ES-I3 (cell line): Measurements from ENCODE around the gene FOXN1.
A peak's percentile ranks its signal among the peaks of the same experiment; 100 is the strongest.
"Not testable (repeated sequence)": the region's sequence is repeated elsewhere in the genome, so short reads cannot be mapped to it uniquely, and the experiment has no call there.

Experiments used
- H3K36me3 ChIP-seq: 2 replicates; pipeline ENCODE4 v1.6.1; 2013; ENCODE audit warnings: mild to moderate bottlenecking, low read length, control low read depth, moderate library complexity; ENCODE audit not compliant: insufficient read depth
- H3K4me1 ChIP-seq: 2 replicates; pipeline ENCODE4 v1.6.1; 2013; ENCODE audit warnings: mild to moderate bottlenecking, control low read depth, low read length; ENCODE audit not compliant: insufficient read depth
- H3K9ac ChIP-seq: 2 replicates; pipeline ENCODE4 v1.6.1; 2013; ENCODE audit warnings: low read depth, mild to moderate bottlenecking, low read length, moderate library complexity
- H3K9me3 ChIP-seq: 2 replicates; pipeline ENCODE4 v1.6.1; 2013; ENCODE audit warnings: mild to moderate bottlenecking, low read length, moderate library complexity; ENCODE audit not compliant: control insufficient read depth, insufficient read depth

The FOXN1 gene

GRCh38 chr17:28571361-28572122 lies 65.4 kb downstream of the FOXN1 start, which contains the start of gene PIGS:
PIGS (minus strand) TSS chr17:28571524; CDS start chr17:28571496, 28 bp downstream.
- Histone ChIP-seq H3K9me3 (no peaks in the 10 kb centered on the region), H3K36me3 (no peaks in the 10 kb centered on the region), H3K4me1 (no peaks in the 10 kb centered on the region), H3K9ac (peak within 1 kb of the TSS; percentile 88)

DNA sequence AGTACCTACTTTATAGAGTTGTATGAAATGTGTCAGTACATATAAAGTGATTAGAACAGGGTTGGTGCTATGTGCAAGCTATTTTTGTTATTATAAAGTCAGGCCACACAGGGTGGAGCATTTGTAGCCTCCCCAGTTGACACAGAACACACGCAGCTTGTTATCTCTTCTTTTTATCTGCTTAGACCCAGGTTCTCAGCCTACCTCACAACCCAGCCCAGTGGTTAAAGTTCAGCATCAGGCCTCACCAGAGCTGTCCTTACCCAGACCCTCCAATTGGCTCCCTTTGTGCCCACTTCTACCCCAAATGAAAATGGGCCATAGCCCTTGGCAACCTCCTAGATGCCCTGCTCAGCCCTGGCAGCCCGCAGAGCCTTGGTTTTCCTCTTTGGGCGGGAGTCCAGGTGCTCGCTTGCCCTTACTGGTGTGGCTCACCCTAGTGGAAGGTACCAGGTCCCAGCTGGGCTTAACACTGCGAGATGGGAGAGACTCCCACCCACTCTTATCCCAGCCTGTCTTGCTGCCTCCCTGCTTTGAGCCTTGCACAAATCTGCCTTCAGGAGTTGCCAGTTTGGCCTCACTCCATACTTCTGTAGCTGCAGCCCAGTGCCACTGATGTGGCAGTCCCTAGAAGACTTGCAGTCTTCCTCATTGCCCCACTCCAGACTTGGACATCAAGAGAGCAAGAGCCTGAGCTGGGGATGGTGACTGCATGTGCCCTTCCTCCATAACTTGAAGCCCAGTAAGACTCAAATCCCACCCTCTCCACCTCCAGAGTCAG lies 66.3 kb downstream of the FOXN1 start:
- Histone ChIP-seq H3K36me3 (no peaks in the 10 kb centered on the region), H3K9ac (0 out of 2 replicates have a peak overlapping the region, but pooled peaks have one; percentile 88), H3K9me3 (no peaks in the 10 kb centered on the region), H3K4me1 (peaks cover 6% of the 10 kb centered on the region; the same call in 1 of the 2 replicates)

- Histone ChIP-seq H3K36me3 (no peaks in the 10 kb centered on the region), H3K9me3 (no peaks in the 10 kb centered on the region), H3K9ac (no peak overlapping the region), H3K4me1 (peaks cover 7% of the 10 kb centered on the region; the same call in 1 of the 2 replicates)
Measured at GRCh38 chr17:28573040-28573380, 66.9 kb downstream of the FOXN1 start.

DNA sequence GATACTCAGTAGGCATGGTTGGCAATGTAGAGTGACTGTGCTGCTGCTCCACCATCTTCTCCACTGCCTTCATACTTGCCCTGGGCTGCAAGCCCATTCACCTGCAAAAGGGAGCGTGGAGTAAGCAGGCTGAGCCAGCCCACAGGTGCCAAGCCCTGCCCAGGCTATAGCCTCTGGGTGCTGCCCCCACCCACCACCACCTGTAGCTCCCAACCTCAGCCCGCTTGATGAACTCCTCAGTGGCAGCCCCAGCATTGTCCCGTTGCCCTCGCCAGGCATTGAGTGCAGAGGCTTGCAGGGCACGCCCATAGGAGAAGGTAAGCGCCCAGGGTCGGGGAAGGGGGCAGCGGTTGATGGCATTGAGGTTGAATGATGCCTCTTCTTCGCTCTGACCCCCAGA lies 67.4 kb downstream of the FOXN1 start:
- H3K9ac ChIP-seq = no peak overlapping the region
- H3K9me3 ChIP-seq = no peaks in the 10 kb centered on the region
- H3K4me1 ChIP-seq = peaks cover 7% of the 10 kb centered on the region; the same call in 1 of the 2 replicates
- no peaks in the 10 kb centered on the region for H3K36me3 ChIP-seq

DNA sequence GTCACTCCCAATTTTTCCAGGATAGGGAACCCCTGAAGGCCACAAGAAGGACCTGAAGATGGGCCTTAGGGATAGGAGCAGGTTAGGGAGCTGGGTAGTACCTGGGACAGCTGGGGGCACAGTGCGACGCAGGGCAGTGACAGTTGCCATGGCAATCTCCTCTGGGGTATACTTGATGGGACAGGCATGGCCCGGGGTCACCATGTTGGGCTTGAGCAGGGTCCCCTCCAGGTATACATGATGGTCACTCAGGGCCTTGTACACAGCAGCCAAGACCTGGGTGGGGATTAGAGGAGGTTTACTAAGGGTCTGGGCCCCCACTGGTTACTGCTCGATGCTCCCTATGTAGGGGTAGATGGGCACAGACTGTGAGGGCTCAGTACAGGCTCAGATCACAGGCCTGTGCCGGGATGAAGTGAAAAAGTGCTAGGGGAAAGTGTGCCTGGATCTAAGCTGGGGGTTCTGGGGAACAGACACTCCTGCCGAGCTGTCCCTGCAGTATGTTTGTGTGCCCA lies 67.9 kb downstream of the FOXN1 start:
- Histone ChIP-seq H3K9ac (no peak overlapping the region), H3K4me1 (peaks cover 7% of the 10 kb centered on the region; the same call in 1 of the 2 replicates), H3K9me3 (no peaks in the 10 kb centered on the region), H3K36me3 (peaks cover 5% of the 10 kb centered on the region; the same call in 1 of the 2 replicates)

DNA sequence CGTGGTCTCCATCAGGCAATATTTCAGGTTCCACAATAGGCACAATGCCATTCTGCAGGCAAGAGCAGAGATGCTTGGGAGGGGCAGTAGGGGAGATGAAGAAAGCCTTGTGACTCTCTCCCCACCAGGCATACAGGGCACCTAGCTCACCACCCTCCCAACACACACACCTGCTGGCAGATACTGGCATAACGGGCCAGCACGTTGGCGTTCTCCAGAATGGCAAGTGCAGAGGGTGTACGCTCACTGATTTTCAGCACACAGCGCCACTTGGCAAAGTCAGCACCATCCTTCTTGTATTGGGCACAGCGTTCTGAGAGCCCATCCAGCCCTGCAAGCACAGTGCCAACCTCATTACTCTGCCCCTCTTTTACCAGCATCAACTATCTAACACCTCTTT lies 68.4 kb downstream of the FOXN1 start:
- Histone ChIP-seq H3K4me1 (peaks cover 7% of the 10 kb centered on the region; the same call in 1 of the 2 replicates), H3K36me3 (peaks cover 8% of the 10 kb centered on the region; the same call in 1 of the 2 replicates), H3K9ac (no peak overlapping the region), H3K9me3 (no peaks in the 10 kb centered on the region)

DNA sequence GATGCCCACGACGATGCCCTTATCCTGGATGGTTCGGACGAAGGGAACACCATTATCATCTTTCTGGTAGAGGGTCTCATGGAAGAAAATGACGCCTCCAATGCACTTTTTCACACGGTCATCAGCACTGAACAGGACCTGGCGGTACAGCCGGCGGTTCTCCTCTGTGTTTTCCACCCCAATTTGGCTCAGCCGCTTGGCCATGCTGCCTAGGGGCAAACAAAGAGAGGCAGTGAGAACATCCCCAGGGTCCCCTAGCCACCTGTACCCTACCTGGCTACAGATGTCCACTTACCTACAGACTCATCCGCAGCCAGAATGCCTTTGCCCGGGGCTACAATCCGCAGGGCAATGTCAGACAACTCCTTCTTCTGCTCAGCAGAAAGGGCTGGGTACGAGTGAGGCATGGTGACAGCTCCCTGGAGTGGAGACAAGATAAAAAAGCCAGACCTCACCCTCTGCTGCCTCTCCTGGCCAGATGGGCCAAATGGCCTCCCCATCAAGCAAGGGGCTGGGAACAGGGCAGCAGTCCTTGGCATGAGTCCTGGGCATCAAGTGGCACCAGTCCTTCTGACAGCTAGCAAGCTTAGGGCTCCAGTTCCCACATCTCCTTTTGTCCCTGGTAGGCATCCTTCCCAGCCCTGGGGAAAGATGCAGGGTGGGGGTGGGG lies 69.1 kb downstream of the FOXN1 start:
- Histone ChIP-seq H3K9me3 (no peaks in the 10 kb centered on the region), H3K36me3 (peaks cover 8% of the 10 kb centered on the region; the same call in 1 of the 2 replicates), H3K4me1 (peaks cover 7% of the 10 kb centered on the region; the same call in 1 of the 2 replicates), H3K9ac (no peak overlapping the region)

DNA sequence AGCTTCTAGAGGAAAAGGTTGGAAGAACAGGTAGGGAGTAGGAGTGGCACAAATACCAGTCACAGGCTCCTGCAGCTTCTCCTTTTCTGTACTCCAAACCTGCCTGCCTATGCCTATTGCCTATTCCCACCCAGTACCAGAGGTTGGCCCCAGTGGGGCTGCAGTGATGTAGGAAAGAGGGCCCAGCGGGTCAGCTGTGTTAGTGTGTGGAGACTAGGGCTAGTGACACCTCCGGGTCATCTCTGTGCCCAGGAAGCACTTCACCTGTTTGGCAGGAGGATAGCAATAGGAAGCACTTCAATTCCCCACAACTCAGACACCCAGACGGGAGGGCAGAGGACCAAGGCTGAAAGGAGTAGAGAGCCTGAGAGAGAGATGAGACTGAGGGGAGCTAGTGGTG lies 69.9 kb downstream of the FOXN1 start:
- not testable (repeated sequence) for H3K9ac ChIP-seq, H3K4me1 ChIP-seq, H3K9me3 ChIP-seq, H3K36me3 ChIP-seq

DNA sequence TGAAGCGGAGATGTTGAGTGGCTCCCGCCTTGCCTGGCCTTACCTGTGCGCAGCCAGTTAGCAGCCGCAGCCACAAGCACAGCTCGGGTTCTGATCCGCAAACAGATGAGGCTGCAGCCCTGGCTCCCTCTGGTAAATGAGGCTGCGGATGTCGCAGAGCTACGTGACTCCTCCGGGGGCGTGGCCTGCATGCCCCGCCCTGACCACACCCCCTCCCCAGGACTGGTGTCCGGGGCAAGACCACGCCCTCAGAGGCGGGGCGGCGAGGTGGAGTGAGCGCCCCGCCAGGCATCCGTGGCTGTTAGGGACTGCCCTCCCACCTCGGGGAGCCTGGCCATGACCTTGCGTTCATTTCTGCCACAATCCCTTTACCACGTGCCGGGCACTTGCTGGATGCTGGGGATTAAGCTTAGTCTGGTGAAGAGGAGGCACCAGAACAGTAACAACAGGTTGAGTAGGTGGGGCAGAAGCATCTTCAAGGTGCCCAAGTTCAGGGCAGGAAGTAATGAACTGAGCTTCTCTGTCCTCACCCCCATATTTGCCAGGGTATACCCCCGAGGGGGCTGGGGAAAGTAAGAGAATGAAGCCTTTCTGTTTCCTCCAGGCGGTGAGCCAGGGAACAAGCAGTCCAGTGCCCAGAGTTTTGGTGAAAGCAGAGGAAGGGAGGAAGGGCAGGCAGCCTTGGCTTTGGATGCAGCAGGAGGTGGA lies 70.8 kb downstream of the FOXN1 start, which contains the start of gene ALDOC:
Gene ALDOC, minus strand, starts transcription at position 138 of the 708 bp plus-strand sequence. CDS start 1,363 bp downstream, outside the sequence.
- Histone ChIP-seq H3K4me1 (peaks cover 7% of the 10 kb centered on the region; the same call in 1 of the 2 replicates), H3K36me3 (peaks cover 8% of the 10 kb centered on the region; the same call in 1 of the 2 replicates), H3K9ac (peak within 1 kb of the TSS; percentile 39; the same call in 1 of the 2 replicates), H3K9me3 (no peaks in the 10 kb centered on the region)

DNA sequence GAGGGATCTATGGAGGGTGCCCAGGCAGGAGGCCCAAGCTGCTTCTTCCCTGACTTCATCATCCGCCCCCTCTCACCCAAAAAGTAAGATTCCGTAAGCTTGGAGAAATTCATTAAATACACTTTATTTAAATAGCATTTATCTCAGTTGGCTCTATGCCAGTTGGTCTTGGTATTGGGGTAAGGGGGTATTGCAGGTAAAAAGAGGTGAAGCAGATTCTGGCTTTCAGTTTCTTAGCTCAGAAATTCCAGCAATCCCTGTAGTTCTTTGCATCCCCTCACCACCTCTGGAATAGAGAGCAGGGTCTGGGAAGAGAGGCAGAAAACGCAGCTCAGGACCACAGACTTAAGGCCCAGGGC lies 71.3 kb downstream of the FOXN1 start:
- Histone ChIP-seq H3K4me1 (peaks cover 7% of the 10 kb centered on the region; the same call in 1 of the 2 replicates), H3K9me3 (no peaks in the 10 kb centered on the region), H3K9ac (no peak overlapping the region), H3K36me3 (peaks cover 12% of the 10 kb centered on the region; the same call in 1 of the 2 replicates)

GRCh38 chr17:28578246-28579195 lies 72.4 kb downstream of the FOXN1 start:
- H3K36me3 ChIP-seq = peaks cover 18% of the 10 kb centered on the region
- H3K9ac ChIP-seq = no peak overlapping the region
- H3K9me3 ChIP-seq = no peaks in the 10 kb centered on the region
- peaks cover 7% of the 10 kb centered on the region; the same call in 1 of the 2 replicates for H3K4me1 ChIP-seq

GRCh38 chr17:28579526-28579925 lies 73.4 kb downstream of the FOXN1 start:
- H3K4me1 ChIP-seq = peaks cover 7% of the 10 kb centered on the region; the same call in 1 of the 2 replicates
- H3K36me3 ChIP-seq = peaks cover 22% of the 10 kb centered on the region
- no peak overlapping the region for H3K9ac ChIP-seq
- no peaks in the 10 kb centered on the region for H3K9me3 ChIP-seq

DNA sequence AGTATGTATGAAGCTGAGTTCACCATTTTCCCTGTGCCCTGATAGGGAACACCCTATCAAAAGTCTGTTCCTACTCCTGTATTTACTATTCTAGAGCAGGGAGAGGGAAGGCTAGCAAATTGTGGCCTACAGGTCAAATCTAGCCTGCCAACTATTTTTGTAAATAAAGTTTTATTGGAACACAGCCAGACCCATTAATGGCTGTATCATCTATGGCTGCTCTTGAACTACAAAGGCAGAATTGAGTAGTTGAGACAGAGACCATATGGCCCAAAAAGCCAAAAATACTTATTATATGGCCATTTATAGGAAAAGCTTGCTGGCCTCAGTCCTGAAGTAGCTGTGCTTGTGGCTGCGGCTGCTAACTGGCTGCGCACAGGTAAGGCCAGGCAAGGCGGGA lies 74.8 kb downstream of the FOXN1 start:
- peaks cover 7% of the 10 kb centered on the region; the same call in 1 of the 2 replicates for H3K4me1 ChIP-seq

More for the DNA sequence above, 74.8 kb downstream of the FOXN1 start:
- H3K36me3 ChIP-seq = peaks cover 34% of the 10 kb centered on the region
- H3K9me3 ChIP-seq = no peaks in the 10 kb centered on the region
- no peak overlapping the region for H3K9ac ChIP-seq
